ENCODE data around the gene ARID4A.
A peak's percentile ranks its signal among the peaks of the same experiment; 100 is the strongest.

The ARID4A gene

DNA sequence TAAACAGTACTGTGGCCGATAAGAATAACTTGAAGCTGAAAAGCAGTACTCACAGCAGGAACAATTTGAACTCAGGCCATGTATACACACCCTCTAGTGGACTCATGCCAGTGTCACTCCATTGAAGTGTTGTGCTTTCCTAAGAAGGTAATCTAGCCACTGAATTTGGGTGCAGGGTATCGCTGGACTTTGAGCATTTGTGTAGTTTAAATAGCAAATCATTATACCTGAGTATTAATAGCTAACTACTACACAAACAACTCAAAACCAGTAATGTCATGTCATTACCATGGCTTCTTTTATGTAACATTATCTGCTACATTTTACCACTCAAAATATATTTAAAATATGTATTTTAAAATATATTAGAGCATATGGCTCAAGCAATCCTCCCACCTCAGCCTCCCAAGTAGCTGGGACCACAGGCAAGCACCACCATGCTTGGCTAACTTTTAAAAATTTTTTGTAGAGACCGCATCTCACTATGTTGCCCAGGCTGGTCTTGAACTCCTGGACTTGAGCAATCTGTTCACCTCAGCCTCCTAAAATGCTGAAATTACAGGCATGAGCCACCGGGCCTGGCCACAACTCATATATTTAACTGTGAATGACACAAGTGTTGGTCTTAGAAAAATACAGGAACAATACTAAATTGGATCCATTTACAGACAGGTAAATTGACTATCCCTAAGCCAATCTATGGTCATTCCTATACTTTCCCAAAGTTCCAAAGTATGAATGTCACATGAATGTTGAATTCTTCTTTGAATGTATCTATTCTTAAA, 25.6 kb upstream of the ARID4A start:
- DNase-seq (ENCODE audit: low read depth), result peak; percentile 33
- TF ChIP-seq, protein P1, sequence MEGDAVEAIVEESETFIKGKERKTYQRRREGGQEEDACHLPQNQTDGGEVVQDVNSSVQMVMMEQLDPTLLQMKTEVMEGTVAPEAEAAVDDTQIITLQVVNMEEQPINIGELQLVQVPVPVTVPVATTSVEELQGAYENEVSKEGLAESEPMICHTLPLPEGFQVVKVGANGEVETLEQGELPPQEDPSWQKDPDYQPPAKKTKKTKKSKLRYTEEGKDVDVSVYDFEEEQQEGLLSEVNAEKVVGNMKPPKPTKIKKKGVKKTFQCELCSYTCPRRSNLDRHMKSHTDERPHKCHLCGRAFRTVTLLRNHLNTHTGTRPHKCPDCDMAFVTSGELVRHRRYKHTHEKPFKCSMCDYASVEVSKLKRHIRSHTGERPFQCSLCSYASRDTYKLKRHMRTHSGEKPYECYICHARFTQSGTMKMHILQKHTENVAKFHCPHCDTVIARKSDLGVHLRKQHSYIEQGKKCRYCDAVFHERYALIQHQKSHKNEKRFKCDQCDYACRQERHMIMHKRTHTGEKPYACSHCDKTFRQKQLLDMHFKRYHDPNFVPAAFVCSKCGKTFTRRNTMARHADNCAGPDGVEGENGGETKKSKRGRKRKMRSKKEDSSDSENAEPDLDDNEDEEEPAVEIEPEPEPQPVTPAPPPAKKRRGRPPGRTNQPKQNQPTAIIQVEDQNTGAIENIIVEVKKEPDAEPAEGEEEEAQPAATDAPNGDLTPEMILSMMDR (IDR thresholded peaks at IDR 0.05; ENCODE audit: insufficient read depth, low read depth, low read length, missing control alignments), result peak; percentile 39
- H3K4me3 ChIP-seq (ENCODE audit: low read length), result no peak overlapping the region

DNA sequence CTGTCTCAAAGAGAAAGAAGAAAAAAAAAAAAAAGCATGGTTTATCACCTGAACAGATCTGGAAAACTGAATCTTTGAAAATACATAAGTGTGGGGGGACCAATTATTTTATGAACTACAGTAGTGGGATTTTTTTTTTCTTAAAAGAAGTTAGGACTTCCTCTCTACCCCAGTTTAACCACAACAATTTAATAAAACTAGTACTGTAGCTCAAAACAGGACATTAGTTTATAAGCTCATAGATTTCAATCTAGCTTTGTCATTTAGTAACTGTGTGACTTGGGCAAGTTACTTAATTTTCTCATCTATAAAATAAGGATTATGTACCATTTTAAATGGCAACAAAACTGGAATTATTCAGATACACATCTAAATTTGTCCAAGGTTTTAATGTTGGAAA, 23.5 kb upstream of the ARID4A start:
- TF ChIP-seq, protein P1 (IDR thresholded peaks at IDR 0.05; ENCODE audit: insufficient read depth, low read depth, low read length, missing control alignments), result no peak
- H3K4me3 ChIP-seq (ENCODE audit: low read length), result no peak overlapping the region
- no peak for DNase-seq (ENCODE audit: low read depth)

DNA sequence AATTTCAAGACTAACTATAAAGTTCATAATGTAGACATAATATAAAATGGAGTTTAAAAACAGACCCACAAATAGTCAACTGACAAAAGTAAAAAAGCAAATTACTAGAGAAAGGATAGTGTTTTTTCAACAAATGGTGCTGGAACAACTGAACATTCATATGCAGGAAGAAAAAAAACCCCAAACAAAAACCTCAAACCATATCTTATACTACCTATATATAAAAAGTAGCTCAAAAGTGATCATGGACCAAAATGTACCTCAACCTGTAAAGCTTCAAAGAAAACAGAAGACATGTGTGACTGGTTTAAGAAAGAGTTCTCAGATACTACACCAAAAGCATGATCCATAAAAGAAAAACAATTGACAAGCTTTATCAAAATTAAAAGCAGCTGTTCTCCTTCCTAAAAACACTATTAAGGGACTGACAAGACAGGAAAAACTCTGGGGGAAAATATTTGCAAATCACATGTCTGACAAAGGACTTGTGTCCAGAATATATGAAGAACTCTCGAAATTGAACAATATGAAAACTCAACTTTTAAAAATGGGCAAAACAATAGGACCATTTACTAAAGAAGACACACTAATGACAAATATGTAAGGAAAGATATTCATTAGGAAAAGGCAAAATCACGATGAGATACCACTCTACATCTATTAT, 22.7 kb upstream of the ARID4A start:
- no peak overlapping the region for H3K4me3 ChIP-seq (ENCODE audit: low read length)
- TF ChIP-seq, protein P1 (IDR thresholded peaks at IDR 0.05; ENCODE audit: insufficient read depth, low read depth, low read length, missing control alignments), result no peak
- no peak for DNase-seq (ENCODE audit: low read depth)

DNA sequence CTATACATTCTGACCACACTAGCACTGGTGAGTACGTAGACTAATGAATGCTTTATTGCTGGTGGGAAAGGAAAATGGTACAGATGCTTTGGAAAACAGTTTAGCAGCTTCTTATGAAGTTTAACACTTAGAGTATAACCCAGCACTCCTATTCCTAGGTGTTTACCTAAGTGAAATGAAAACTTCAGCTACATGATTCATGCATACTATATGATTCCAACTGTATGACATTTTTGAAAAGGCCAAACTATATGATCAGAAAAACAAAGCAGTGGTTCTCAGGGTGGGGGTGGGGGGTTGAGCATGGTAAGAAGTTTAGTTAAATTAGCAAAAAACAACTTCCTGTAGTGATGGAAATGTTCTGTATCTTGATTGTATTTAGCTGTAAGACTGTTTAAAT, 22.1 kb upstream of the ARID4A start:
- DNase-seq (ENCODE audit: low read depth), result no peak
- H3K4me3 ChIP-seq (ENCODE audit: low read length), result no peak overlapping the region
- TF ChIP-seq, protein P1 (IDR thresholded peaks at IDR 0.05; ENCODE audit: insufficient read depth, low read depth, low read length, missing control alignments), result no peak

DNA sequence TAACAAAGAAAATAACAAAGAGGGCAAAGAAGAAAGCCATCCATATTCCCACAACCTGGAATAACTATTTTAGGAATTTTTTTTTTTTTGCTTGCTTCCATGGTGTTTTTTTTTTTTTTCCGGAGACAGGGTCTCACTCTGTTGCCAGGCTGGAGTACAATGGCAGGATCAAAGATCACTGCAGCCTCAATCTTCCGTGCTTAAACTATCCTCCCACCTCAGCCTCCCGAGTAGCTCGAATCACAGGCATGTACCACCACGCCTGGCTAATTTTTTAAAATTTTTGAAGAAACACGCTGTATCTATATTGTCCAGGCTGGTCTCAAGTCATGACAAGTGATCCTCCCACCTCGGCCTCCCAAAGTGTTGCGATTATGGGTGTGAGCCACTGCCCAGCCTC, 20.2 kb upstream of the ARID4A start:
- DNase-seq (ENCODE audit: low read depth), result no peak
- TF ChIP-seq, protein P1 (IDR thresholded peaks at IDR 0.05; ENCODE audit: insufficient read depth, low read depth, low read length, missing control alignments), result no peak
- no peak overlapping the region for H3K4me3 ChIP-seq (ENCODE audit: low read length)

DNA sequence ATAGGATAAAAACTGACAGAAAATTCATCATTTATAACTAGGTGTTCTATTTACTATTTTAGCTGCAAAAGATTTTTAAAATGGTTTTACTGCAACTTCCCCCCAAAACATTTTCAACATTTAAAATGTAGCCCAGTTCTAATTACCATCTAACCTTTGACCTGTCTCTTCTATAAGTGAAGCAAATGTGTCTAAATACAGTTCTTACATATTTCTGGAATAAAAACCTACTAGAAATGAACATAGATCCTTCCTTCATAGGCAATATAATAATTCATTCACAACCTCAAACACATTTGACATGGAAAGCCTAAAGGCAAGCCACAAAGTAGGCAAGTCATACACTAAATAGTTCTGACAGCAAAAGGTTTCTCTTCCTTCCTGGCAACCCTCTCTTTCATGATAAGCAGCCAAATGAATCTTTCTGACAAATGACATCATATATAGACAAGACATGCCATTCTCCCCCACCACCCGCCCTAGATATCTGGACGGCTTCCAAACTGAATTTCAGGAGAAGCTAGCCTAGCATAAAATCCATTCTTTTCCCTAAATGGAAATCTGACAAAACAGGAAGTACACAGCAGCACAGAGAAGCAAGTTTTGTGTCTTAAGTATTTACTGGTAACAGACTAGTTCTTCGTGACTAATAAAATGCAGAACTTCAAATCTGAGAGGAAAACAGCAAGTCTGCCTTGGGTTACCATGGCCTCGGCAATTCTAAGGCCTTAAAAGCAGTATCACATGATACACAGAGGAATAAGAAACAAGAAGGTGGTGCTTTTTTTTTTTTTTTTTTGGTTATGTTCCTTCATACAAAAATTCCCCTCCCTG, 17.2 kb upstream of the ARID4A start:
- no peak overlapping the region for H3K4me3 ChIP-seq (ENCODE audit: low read length)

More for the DNA sequence above, 17.2 kb upstream of the ARID4A start:
- DNase-seq (ENCODE audit: low read depth), result peak; percentile 89
- TF ChIP-seq, protein P1 (IDR thresholded peaks at IDR 0.05; ENCODE audit: insufficient read depth, low read depth, low read length, missing control alignments), result no peak

All from epithelial cell of esophagus (primary cell).